Gastrocnemius medialis (tissue), 4 donors: ENCODE measurements around the gene CDK14. TPM values are rescaled to one million over a fixed set of nuclear protein-coding genes. Genes with fewer than 3 reads are reported as not detected.

Experiments
- ATAC-seq, 2 donors: fragments of 150-250 bp; one replicate each; pipeline ENCODE4 v1.9.1; 2016
- DNase-seq, 2 donors: peaks; one replicate each; pipeline ENCODE4 v3.0.0-alpha.2; 2019
- H3K27ac ChIP-seq, 4 donors: fragments of 200-600 bp; sonication (generic); 1 replicate in 1 of 4; 2 replicates in 3 of 4; pipeline ENCODE4 v1.5.1; 2016 to 2018; ENCODE audit warnings: mild to moderate bottlenecking in 2 of 4, moderate library complexity in 1 of 4
- H3K27me3 ChIP-seq, 3 donors: fragments of 200-600 bp; sonication (generic) in 2 of 3; 1 replicate in 1 of 3; 2 replicates in 2 of 3; pipeline versions ENCODE4 v1.5.1 to v1.6.0; 2016 to 2019; ENCODE audit warnings: mild to moderate bottlenecking in 1 of 3, moderate library complexity in 1 of 3
- H3K36me3 ChIP-seq, 2 donors: fragments of 200-600 bp; sonication (generic) in 1 of 2; one replicate each; pipeline ENCODE4 v1.5.1; 2017 to 2018
- H3K4me1 ChIP-seq, 2 donors: fragments of 200-600 bp; sonication (generic) in 1 of 2; one replicate each; pipeline ENCODE4 v1.5.1; 2016 to 2017; ENCODE audit warnings: mild to moderate bottlenecking in 2 of 2
- H3K4me3 ChIP-seq, 4 donors: fragments of 200-600 bp; sonication (generic) in 3 of 4; 1 replicate in 1 of 4; 2 replicates in 3 of 4; pipeline ENCODE4 v1.5.1; 2016 to 2019; ENCODE audit warnings: mild to moderate bottlenecking in 2 of 4
- H3K9me3 ChIP-seq, 3 donors: fragments of 200-600 bp; sonication (generic) in 2 of 3; 1 replicate in 1 of 3; 2 replicates in 2 of 3; pipeline ENCODE4 v1.5.1; 2016 to 2019
- CTCF ChIP-seq, 5 experiments: fragments of 450-650 bp in 3 of 5; fragments of 200-600 bp in 2 of 5; sonication (generic) in 2 of 5; IDR thresholded peaks in 4 of 5; conservative IDR thresholded peaks in 1 of 5; 1 replicate in 4 of 5; 2 replicates in 1 of 5; pipeline ENCODE4 v1.5.1; 2016 to 2019; ENCODE audit warnings: antibody characterized with exemption in 5 of 5, mild to moderate bottlenecking in 3 of 5, moderate library complexity in 3 of 5
- POLR2A ChIP-seq, 2 donors: fragments of 450-650 bp; IDR thresholded peaks; one replicate each; pipeline ENCODE4 v1.6.1; 2017; ENCODE audit warnings: antibody characterized with exemption in 2 of 2, mild to moderate bottlenecking in 2 of 2, moderate library complexity in 2 of 2
- in situ Hi-C, 4 donors: fragments of 200-750 bp; cut with MboI; loops; one replicate each; pipeline versions ENCODE4 v1.15.0 to v1.8.0; 2017; ENCODE audit warnings: low sequenced_read_pairs in 4 of 4
- intact Hi-C: fragments of 100-400 bp; cut with DNase I; formaldehyde crosslinking; loops from one replicate; pipeline ENCODE4 v1.15.1; 2023; ENCODE audit warnings: low total_unique reads
- total RNA-seq, 4 donors: library from RNA; depleted of rRNA; stranded (reverse); fragments of >200 nt; gene quantifications; one replicate each; pipeline versions ENCODE4 v1.1.0 to v1.2.3, GENCODE V29; 2016

CDK14 gene
- total RNA-seq, 4 donors from 2014 or later, result 3.9 to 8.6 (median 7.3) TPM

- Histone ChIP-seq H3K4me3 (no peak overlapping the region), H3K27me3 (no peaks in the 10 kb centered on the region), H3K36me3 (no peaks in the 10 kb centered on the region), H3K27ac (no peak overlapping the region), H3K9me3 (no peaks in the 10 kb centered on the region), H3K4me1 (peaks cover 11 to 17% of the 10 kb centered on the region in 2 donors)
- intact Hi-C loops (no loop called here), in situ Hi-C loops (no loop called here)
- ATAC-seq (no peak), DNase-seq (no peak)
- no peak for TF ChIP-seq POLR2A (IDR thresholded peaks at IDR 0.05)
- no peak for TF ChIP-seq CTCF (IDR thresholded peaks at IDR 0.05 in 4 of 5, conservative IDR thresholded peaks at IDR 0.05 in 1 of 5)
These were observed 176.3 kb downstream of the CDK14 start for GRCh38 chr7:90772410-90772809.

GRCh38 chr7:90773269-90773668 lies 177.1 kb downstream of the CDK14 start:
- ATAC-seq (no peak), DNase-seq (no peak)
- TF ChIP-seq CTCF (IDR thresholded peaks at IDR 0.05 in 4 of 5, conservative IDR thresholded peaks at IDR 0.05 in 1 of 5) (no peak), POLR2A (IDR thresholded peaks at IDR 0.05) (no peak)
- Histone ChIP-seq H3K27ac (no peak overlapping the region), H3K4me3 (no peak overlapping the region), H3K4me1 (peaks cover 6 to 8% of the 10 kb centered on the region in 2 donors), H3K9me3 (no peaks in the 10 kb centered on the region), H3K27me3 (no peaks in the 10 kb centered on the region), H3K36me3 (no peaks in the 10 kb centered on the region)
- intact Hi-C loops, result no loop called here
- in situ Hi-C loops, result no loop called here

GRCh38 chr7:90774706-90775105 lies 178.6 kb downstream of the CDK14 start:
- Histone ChIP-seq H3K27me3 (no peaks in the 10 kb centered on the region), H3K36me3 (no peaks in the 10 kb centered on the region), H3K4me1 (no peaks in the 10 kb centered on the region), H3K27ac (no peak overlapping the region), H3K4me3 (no peak overlapping the region), H3K9me3 (no peaks in the 10 kb centered on the region)
- intact Hi-C loops, result no loop called here
- DNase-seq, result no peak
- in situ Hi-C loops, result no loop called here
- ATAC-seq, result no peak
- no peak for TF ChIP-seq POLR2A (IDR thresholded peaks at IDR 0.05)
- no peak for TF ChIP-seq CTCF (IDR thresholded peaks at IDR 0.05 in 4 of 5, conservative IDR thresholded peaks at IDR 0.05 in 1 of 5)

GRCh38 chr7:90775383-90775965 lies 179.4 kb downstream of the CDK14 start:
- in situ Hi-C loops, result no loop called here
- no peaks in the 10 kb centered on the region for H3K9me3 ChIP-seq

More at GRCh38 chr7:90775383-90775965, 179.4 kb downstream of the CDK14 start:
- Histone ChIP-seq H3K27me3 (no peaks in the 10 kb centered on the region), H3K27ac (no peak overlapping the region), H3K4me1 (no peaks in the 10 kb centered on the region), H3K4me3 (no peak overlapping the region), H3K36me3 (no peaks in the 10 kb centered on the region)
- no peak for ATAC-seq
- TF ChIP-seq CTCF (IDR thresholded peaks at IDR 0.05 in 4 of 5, conservative IDR thresholded peaks at IDR 0.05 in 1 of 5), result no peak
- TF ChIP-seq POLR2A (IDR thresholded peaks at IDR 0.05), result no peak
- intact Hi-C loops, result no loop called here
- no peak for DNase-seq
